T-cell (primary cell): Measurements from ENCODE around the gene MYO16. TPM values are rescaled to one million over a fixed set of nuclear protein-coding genes. Genes with fewer than 3 reads are reported as not detected.
"Not testable (repeated sequence)": the region's sequence is repeated elsewhere in the genome, so short reads cannot be mapped to it uniquely, and the experiment has no call there.

Source experiments
- ATAC-seq, 4 experiments: fragments of 200-7000 bp in 3 of 4; fragments of 150-1000 bp in 1 of 4; cut with Tn5 transposase; replicated peaks in 1 of 4; 1 replicate in 3 of 4; 2 replicates in 1 of 4; pipeline ENCODE4 v1.10.0; 2021; ENCODE audit warnings: moderate library complexity in 3 of 4, mild to moderate bottlenecking in 2 of 4, moderate number of reproducible peaks in 1 of 4
- CTCF ChIA-PET, 2 donors: fragments of 300-600 bp; sonication (Branson Sonifier 250); formaldehyde crosslinking; loops; one replicate each; lab custom pipeline; 2022; ENCODE audit warnings: antibody characterized with exemption in 2 of 2; lab: Charles Lee
- POLR2A ChIA-PET, 2 donors: fragments of 300-600 bp; sonication (Branson Sonifier 250); formaldehyde crosslinking; loops; one replicate each; lab custom pipeline; 2022; ENCODE audit warnings: antibody characterized with exemption in 2 of 2; lab: Charles Lee
- DNase-seq, 35 experiments: peaks; one replicate each; pipeline versions ENCODE4 v3.0.0 to v3.0.0-alpha.2; 2013 to 2023
- H3K27ac ChIP-seq: one replicate; pipeline ENCODE4 v1.5.1; 2013; ENCODE audit warnings: low read length
- H3K27me3 ChIP-seq, 2 experiments: replicated peaks in 1 of 2; 1 replicate in 1 of 2; 2 replicates in 1 of 2; pipeline versions ENCODE4 v1.6.1 to v1.7.0; 2013; ENCODE audit warnings: low read length in 1 of 2, mixed read lengths in 1 of 2; ENCODE audit not compliant: control insufficient read depth in 2 of 2, insufficient read depth in 2 of 2; ENCODE audit errors: extremely low read depth in 1 of 2
- H3K36me3 ChIP-seq, 2 donors: 1 replicate in 1 of 2; 2 replicates in 1 of 2; pipeline versions ENCODE4 v1.6.1 to v1.7.0; 2013; ENCODE audit warnings: low read length in 1 of 2; ENCODE audit not compliant: control insufficient read depth in 2 of 2, insufficient read depth in 1 of 2; ENCODE audit errors: extremely low read depth in 1 of 2
- H3K4me1 ChIP-seq, 2 experiments: 1 replicate in 1 of 2; 2 replicates in 1 of 2; pipeline versions ENCODE4 v1.6.1 to v1.7.0; 2013; ENCODE audit warnings: low read length in 2 of 2, mixed read lengths in 1 of 2; ENCODE audit not compliant: insufficient read depth in 2 of 2, control insufficient read depth in 1 of 2; ENCODE audit errors: extremely low read depth in 1 of 2
- H3K4me3 ChIP-seq, 2 donors: 1 replicate in 1 of 2; 2 replicates in 1 of 2; pipeline versions ENCODE4 v1.5.1 to v1.7.0; 2013; ENCODE audit warnings: mild to moderate bottlenecking in 2 of 2, low read length in 1 of 2, moderate library complexity in 1 of 2; ENCODE audit not compliant: control insufficient read depth in 1 of 2; ENCODE audit errors: extremely low read depth in 1 of 2
- H3K9me3 ChIP-seq: 2 replicates; pipeline ENCODE4 v1.7.0; 2013
- H3K27ac Mint-ChIP-seq, 2 donors: one replicate each; pipeline ENCODE4 v1.8.0; 2020 to 2021; ENCODE audit warnings: mild to moderate bottlenecking in 2 of 2, mixed read lengths in 2 of 2
- H3K27me3 Mint-ChIP-seq, 2 donors: one replicate each; pipeline ENCODE4 v1.8.0; 2021 to 2022; ENCODE audit warnings: mixed read lengths in 2 of 2
- H3K36me3 Mint-ChIP-seq: one replicate; pipeline ENCODE4 v1.8.0; 2021; ENCODE audit warnings: mixed read lengths
- H3K4me1 Mint-ChIP-seq, 3 donors: one replicate each; pipeline ENCODE4 v1.8.0; 2020 to 2022; ENCODE audit warnings: mixed read lengths in 3 of 3, mild to moderate bottlenecking in 1 of 3
- H3K4me3 Mint-ChIP-seq, 3 donors: one replicate each; pipeline ENCODE4 v1.8.0; 2020 to 2022; ENCODE audit warnings: mild to moderate bottlenecking in 3 of 3, mixed read lengths in 3 of 3, moderate library complexity in 3 of 3
- H3K9me3 Mint-ChIP-seq, 3 donors: one replicate each; pipeline ENCODE4 v1.8.0; 2020 to 2022; ENCODE audit warnings: mixed read lengths in 3 of 3
- WGBS: methylation state at CpG from one replicate; pipeline ENCODE4 v1.1.5; 2013; ENCODE audit warnings: missing lambda C conversion rate; ENCODE audit not compliant: insufficient coverage; 5-methylcytosine and 5-hydroxymethylcytosine counted together
- total RNA-seq, 35 experiments: library from RNA in 6 of 35; stranded (reverse) in 6 of 35; fragments of 120-200 nt in 1 of 35; gene quantifications; one replicate each; pipeline versions ENCODE4 v1.2.1 to v1.2.4 and lab custom pipeline; 2013 to 2026

The MYO16 gene
- total RNA-seq, 5 donors from 2014 or later (not counting 1 experiment from before 2014, with no cell fraction given): 0.20 to 2.0 (median 1.1) TPM

DNA sequence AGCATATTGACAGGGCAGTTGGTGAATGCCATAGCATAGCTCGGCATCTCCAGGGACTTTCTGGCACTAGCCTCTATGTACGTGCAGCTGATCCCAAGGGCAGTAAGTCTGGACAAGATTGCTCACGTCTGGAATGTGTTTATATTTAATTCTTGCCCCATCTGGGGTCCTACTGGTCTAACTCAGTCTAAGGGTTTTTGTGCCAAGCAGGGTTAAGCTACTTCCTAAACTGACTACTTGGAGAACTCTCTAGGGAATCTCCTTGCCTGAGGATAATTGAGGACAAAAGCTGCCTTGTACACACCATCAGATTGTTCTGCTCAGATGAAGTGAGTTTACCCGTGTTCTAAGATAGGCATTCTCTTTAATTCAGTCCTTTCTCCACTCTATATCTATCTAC, 358.1 kb downstream of the MYO16 start:
- Mint-ChIP-seq H3K36me3 (no peaks in the 10 kb centered on the region), H3K9me3 (no peaks in the 10 kb centered on the region), H3K4me3 (no peak overlapping the region), H3K4me1 (no peaks in the 10 kb centered on the region), H3K27ac (no peak overlapping the region), H3K27me3 (peaks cover 6 to 33% of the 10 kb centered on the region in 2 donors)
- ATAC-seq (no peak), DNase-seq (no peak)
- WGBS: 83% methylated on average over 3 of the region's 4 CpGs
- no peaks in the 10 kb centered on the region for H3K9me3 ChIP-seq
- H3K27me3 ChIP-seq: no peaks in the 10 kb centered on the region
- H3K27ac ChIP-seq: no peak overlapping the region
- ChIA-PET CTCF (no interaction called here), POLR2A (no interaction called here)
- H3K4me1 ChIP-seq: no peaks in the 10 kb centered on the region
- H3K36me3 ChIP-seq: no peaks in the 10 kb centered on the region
- H3K4me3 ChIP-seq: no peak overlapping the region

DNA sequence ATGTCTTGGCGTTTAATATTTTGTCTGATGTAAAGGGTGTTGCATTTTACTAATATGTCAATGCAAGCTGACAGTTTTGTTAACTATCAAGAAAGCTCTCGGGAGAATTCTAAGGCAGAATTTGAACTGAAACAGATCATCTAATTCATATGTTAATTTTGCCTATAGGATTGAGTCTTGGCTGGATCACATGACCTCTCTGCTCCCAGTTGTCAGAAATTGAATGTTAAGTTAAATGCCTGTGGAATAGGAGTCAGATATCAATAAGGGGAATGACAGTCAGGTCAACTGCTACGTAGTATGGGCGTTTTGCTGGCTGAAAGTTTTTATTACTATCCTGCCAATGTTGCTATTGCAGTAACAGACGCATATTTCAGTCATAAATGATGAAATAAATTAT, 358.5 kb downstream of the MYO16 start:
- no peak overlapping the region for H3K27ac ChIP-seq
- no peaks in the 10 kb centered on the region for H3K36me3 Mint-ChIP-seq
- H3K4me3 Mint-ChIP-seq: no peak overlapping the region
- no CpG with 5 or more reads among the region's 5 CpGs for WGBS
- ChIA-PET CTCF (no interaction called here), POLR2A (no interaction called here)
- no peaks in the 10 kb centered on the region for H3K27me3 ChIP-seq
- H3K27ac Mint-ChIP-seq: no peak overlapping the region
- H3K36me3 ChIP-seq: no peaks in the 10 kb centered on the region
- ATAC-seq (no peak), DNase-seq (no peak)
- no peaks in the 10 kb centered on the region for H3K4me1 ChIP-seq
- H3K9me3 Mint-ChIP-seq: no peaks in the 10 kb centered on the region
- H3K9me3 ChIP-seq: no peaks in the 10 kb centered on the region
- H3K4me1 Mint-ChIP-seq: no peaks in the 10 kb centered on the region
- H3K4me3 ChIP-seq: no peak overlapping the region
- peaks cover 5 to 29% of the 10 kb centered on the region in 2 donors for H3K27me3 Mint-ChIP-seq

DNA sequence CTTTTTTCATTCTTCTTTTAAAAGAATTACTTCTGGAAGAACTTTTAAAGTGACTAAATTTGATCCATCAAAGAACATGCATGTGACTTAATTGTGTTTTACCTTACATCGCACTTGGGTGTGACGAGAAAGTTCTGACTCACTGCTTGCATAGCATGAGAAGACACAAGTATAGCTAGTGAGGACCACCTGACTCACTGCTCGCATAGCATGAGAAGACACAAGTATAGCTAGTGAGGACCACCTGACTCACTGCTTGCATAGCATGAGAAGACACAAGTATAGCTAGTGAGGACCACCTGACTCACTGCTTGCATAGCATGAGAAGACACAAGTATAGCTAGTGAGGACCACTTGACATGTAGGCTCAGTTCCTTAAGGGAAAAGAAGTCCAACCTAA, 362.0 kb downstream of the MYO16 start:
- no CpG with 5 or more reads among the region's 3 CpGs for WGBS
- not testable (repeated sequence) for H3K27ac Mint-ChIP-seq

DNA sequence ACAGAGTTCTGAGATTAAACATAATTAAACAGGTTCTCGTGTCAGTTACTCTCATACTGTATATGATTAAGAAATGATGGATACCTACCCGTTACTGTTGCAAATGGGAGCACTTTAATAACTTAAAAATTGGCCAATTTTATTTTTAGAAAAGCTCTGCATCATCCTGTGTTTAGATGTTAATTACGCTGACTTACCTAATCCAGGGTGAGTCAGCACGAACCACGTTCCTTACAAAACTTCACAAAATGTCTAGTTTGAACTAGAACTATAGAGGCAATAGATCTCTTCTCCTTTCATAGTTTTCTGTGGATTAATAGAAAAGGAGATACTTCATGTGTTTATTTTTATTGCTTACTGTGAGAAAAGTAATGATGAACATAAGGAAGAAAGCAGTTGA, 363.9 kb downstream of the MYO16 start:
- no peak overlapping the region for H3K27ac ChIP-seq
- H3K36me3 Mint-ChIP-seq: no peaks in the 10 kb centered on the region
- no peaks in the 10 kb centered on the region for H3K9me3 ChIP-seq
- POLR2A ChIA-PET: no interaction called here
- no peaks in the 10 kb centered on the region for H3K9me3 Mint-ChIP-seq
- no peaks in the 10 kb centered on the region for H3K4me1 Mint-ChIP-seq
- no peaks in the 10 kb centered on the region for H3K4me1 ChIP-seq
- peaks cover 0 to 13% of the 10 kb centered on the region in 2 donors for H3K27me3 Mint-ChIP-seq
- no peak overlapping the region for H3K4me3 Mint-ChIP-seq
- DNase-seq (no peak), ATAC-seq (no peak)
- H3K27me3 ChIP-seq: no peaks in the 10 kb centered on the region
- whole genome bisulfite sequencing: no CpG with 5 or more reads among the region's 5 CpGs
- no peak overlapping the region for H3K4me3 ChIP-seq
- H3K36me3 ChIP-seq: no peaks in the 10 kb centered on the region
- CTCF ChIA-PET: no interaction called here
- H3K27ac Mint-ChIP-seq: no peak overlapping the region

More for the DNA sequence above, 362.0 kb downstream of the MYO16 start:
- H3K27me3 ChIP-seq, H3K27me3 Mint-ChIP-seq, DNase-seq, H3K4me1 ChIP-seq, H3K4me1 Mint-ChIP-seq, ATAC-seq, H3K27ac ChIP-seq, H3K9me3 Mint-ChIP-seq, H3K4me3 Mint-ChIP-seq, H3K9me3 ChIP-seq, H3K4me3 ChIP-seq, POLR2A ChIA-PET, H3K36me3 Mint-ChIP-seq, H3K36me3 ChIP-seq, CTCF ChIA-PET: not testable (repeated sequence)

DNA sequence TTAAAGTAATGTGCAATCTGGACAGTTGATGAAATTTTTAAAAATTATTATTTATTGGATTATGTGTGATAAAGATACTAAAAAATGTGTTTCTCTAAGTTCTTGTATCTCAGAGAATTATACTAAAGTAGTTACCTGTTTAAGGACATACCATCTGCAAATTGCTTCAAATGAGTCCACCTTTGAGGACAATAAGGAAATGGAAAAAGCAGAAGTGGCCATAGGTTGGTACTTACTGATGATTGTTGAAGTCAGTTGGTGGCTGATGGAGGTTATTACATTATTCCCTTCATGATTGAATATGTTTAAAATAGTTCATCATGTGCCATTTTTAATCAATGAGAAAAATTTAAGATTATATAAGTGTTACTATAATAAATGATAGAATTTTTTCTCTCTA, 367.0 kb downstream of the MYO16 start:
- Mint-ChIP-seq H3K9me3 (no peaks in the 10 kb centered on the region), H3K27me3 (peaks cover 0 to 7% of the 10 kb centered on the region in 2 donors), H3K27ac (no peak overlapping the region), H3K4me3 (no peak overlapping the region), H3K36me3 (no peaks in the 10 kb centered on the region), H3K4me1 (no peaks in the 10 kb centered on the region)
- Histone ChIP-seq H3K4me3 (no peak overlapping the region), H3K27ac (no peak overlapping the region), H3K36me3 (no peaks in the 10 kb centered on the region), H3K9me3 (no peaks in the 10 kb centered on the region), H3K4me1 (no peaks in the 10 kb centered on the region), H3K27me3 (no peaks in the 10 kb centered on the region)
- no peak for ATAC-seq
- POLR2A ChIA-PET: no interaction called here
- DNase-seq: no peak
- CTCF ChIA-PET: no interaction called here

DNA sequence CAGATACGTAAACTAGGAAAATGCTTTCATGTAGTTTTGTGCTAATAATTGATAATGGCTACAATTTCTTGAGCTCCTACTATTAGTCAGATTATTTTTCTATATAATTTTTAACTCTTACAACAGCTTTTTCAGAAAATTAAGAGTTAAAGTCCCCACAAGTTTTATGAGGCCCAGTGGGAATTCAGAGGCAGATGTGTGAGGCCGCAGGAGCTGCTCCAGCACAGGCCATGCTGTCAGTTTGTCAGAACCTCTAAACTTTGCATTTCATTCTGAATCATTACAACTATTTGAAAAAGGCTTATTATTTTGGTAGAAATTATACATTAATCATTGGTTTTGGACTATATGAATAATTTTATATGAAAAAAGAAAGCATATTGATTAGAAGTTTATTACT, 370.8 kb downstream of the MYO16 start:
- ChIA-PET CTCF (interaction anchor here in 1 of 2 donors (0.6 kb wide), 1 partner anchor 19 kb away, joined by 3 read pairs; no protein-coding TSS in a partner anchor), POLR2A (no interaction called here)
- no peaks in the 10 kb centered on the region for H3K9me3 Mint-ChIP-seq
- H3K36me3 Mint-ChIP-seq: no peaks in the 10 kb centered on the region
- H3K4me1 Mint-ChIP-seq: no peaks in the 10 kb centered on the region
- no peaks in the 10 kb centered on the region for H3K27me3 ChIP-seq
- ATAC-seq: no peak
- no peaks in the 10 kb centered on the region for H3K9me3 ChIP-seq
- H3K27ac ChIP-seq: no peak overlapping the region
- H3K36me3 ChIP-seq: no peaks in the 10 kb centered on the region
- no peak overlapping the region for H3K4me3 Mint-ChIP-seq
- WGBS: no CpG with 5 or more reads among the region's 2 CpGs
- H3K27me3 Mint-ChIP-seq: peaks cover 0 to 4% of the 10 kb centered on the region in 2 donors
- no peak for DNase-seq
- no peak overlapping the region for H3K27ac Mint-ChIP-seq
- H3K4me3 ChIP-seq: no peak overlapping the region
- no peaks in the 10 kb centered on the region for H3K4me1 ChIP-seq

DNA sequence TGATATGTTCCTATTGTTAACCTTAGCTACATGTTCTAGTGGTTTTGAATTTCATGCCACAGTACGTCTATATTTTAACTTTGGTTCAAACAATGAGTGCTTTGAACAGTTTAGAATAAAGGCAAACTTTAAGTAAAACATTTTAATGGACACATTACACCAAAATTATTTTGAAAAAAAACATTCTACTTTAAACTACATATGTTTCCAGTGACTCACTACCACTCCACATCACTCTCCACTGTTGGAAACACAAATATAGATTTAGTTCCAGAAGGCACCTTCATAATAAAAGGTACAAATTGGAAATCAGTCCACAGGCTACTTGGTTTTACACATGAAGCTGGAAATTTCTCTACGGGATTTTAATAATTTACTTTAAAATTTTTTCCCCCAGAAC, 373.5 kb downstream of the MYO16 start:
- Histone ChIP-seq H3K27me3 (no peaks in the 10 kb centered on the region), H3K4me1 (no peaks in the 10 kb centered on the region), H3K27ac (no peak overlapping the region), H3K36me3 (no peaks in the 10 kb centered on the region), H3K9me3 (no peaks in the 10 kb centered on the region), H3K4me3 (no peak overlapping the region)
- H3K9me3 Mint-ChIP-seq: no peaks in the 10 kb centered on the region
- no peaks in the 10 kb centered on the region for H3K27me3 Mint-ChIP-seq
- no peaks in the 10 kb centered on the region for H3K4me1 Mint-ChIP-seq
- CTCF ChIA-PET: interaction anchor here in 1 of 2 donors (0.6 kb wide), 1 partner anchor 353 kb away, joined by 3 read pairs; no protein-coding TSS in a partner anchor
- ATAC-seq: no peak
- DNase-seq: no peak
- no peak overlapping the region for H3K27ac Mint-ChIP-seq
- H3K4me3 Mint-ChIP-seq: no peak overlapping the region
- WGBS: no CpG with 5 or more reads among the region's 2 CpGs
- POLR2A ChIA-PET: no interaction called here
- H3K36me3 Mint-ChIP-seq: no peaks in the 10 kb centered on the region
